Measurements from ENCODE around the gene TSBP1.
"Not testable (repeated sequence)": the region's sequence is repeated elsewhere in the genome, so short reads cannot be mapped to it uniquely, and the experiment has no call there.

The TSBP1 gene

GRCh38 chr6:32371229-32371628 lies 474 bp downstream of the TSBP1 start:
- DNase-seq (ENCODE audit: extremely low read depth, insufficient read length): no peak
- TF ChIP-seq CTCF (IDR thresholded peaks at IDR 0.05; ENCODE audit: insufficient read depth, low read length, poor library complexity, severe bottlenecking): no peak
- no peaks in the 10 kb centered on the region; the same call in 1 of the 2 replicates for H3K27me3 ChIP-seq (replicated peaks; ENCODE audit: control insufficient read depth, insufficient read depth, low read length)

GRCh38 chr6:32370505-32370904 lies 1.2 kb downstream of the TSBP1 start:
- DNase-seq (ENCODE audit: extremely low read depth, insufficient read length): no peak
- Histone ChIP-seq H3K27me3 (replicated peaks; ENCODE audit: control insufficient read depth, insufficient read depth, low read length) (no peaks in the 10 kb centered on the region; the same call in 1 of the 2 replicates), H3K4me3 (replicated peaks; ENCODE audit: low read depth, low read length) (no peak overlapping the region)

More at GRCh38 chr6:32371229-32371628, 474 bp downstream of the TSBP1 start:
- Histone ChIP-seq H3K4me3 (replicated peaks; ENCODE audit: low read depth, low read length) (no peak overlapping the region), H3K36me3 (ENCODE audit: control insufficient read depth, insufficient read depth, low read length) (no peaks in the 10 kb centered on the region)

GRCh38 chr6:32369660-32370059 lies 2.0 kb downstream of the TSBP1 start:
- no peak for TF ChIP-seq CTCF (IDR thresholded peaks at IDR 0.05; ENCODE audit: insufficient read depth, low read length, poor library complexity, severe bottlenecking)
- H3K4me3 ChIP-seq (replicated peaks; ENCODE audit: low read depth, low read length): no peak overlapping the region
- DNase-seq (ENCODE audit: extremely low read depth, insufficient read length): no peak
- H3K27me3 ChIP-seq (replicated peaks; ENCODE audit: control insufficient read depth, insufficient read depth, low read length): no peaks in the 10 kb centered on the region; the same call in 1 of the 2 replicates
- H3K36me3 ChIP-seq (ENCODE audit: control insufficient read depth, insufficient read depth, low read length): no peaks in the 10 kb centered on the region

More at GRCh38 chr6:32370505-32370904, 1.2 kb downstream of the TSBP1 start:
- TF ChIP-seq CTCF (IDR thresholded peaks at IDR 0.05; ENCODE audit: insufficient read depth, low read length, poor library complexity, severe bottlenecking): no peak
- H3K36me3 ChIP-seq (ENCODE audit: control insufficient read depth, insufficient read depth, low read length): no peaks in the 10 kb centered on the region

- no peaks in the 10 kb centered on the region for H3K27me3 ChIP-seq (replicated peaks; ENCODE audit: control insufficient read depth, insufficient read depth, low read length)
- H3K36me3 ChIP-seq (ENCODE audit: control insufficient read depth, insufficient read depth, low read length): no peaks in the 10 kb centered on the region
- DNase-seq (ENCODE audit: extremely low read depth, insufficient read length): no peak
- H3K4me3 ChIP-seq (replicated peaks; ENCODE audit: low read depth, low read length): no peak overlapping the region
- no peak for TF ChIP-seq CTCF (IDR thresholded peaks at IDR 0.05; ENCODE audit: insufficient read depth, low read length, poor library complexity, severe bottlenecking)
These were observed 4.1 kb downstream of the TSBP1 start for GRCh38 chr6:32367644-32368043.

GRCh38 chr6:32359225-32359624 lies 12.5 kb downstream of the TSBP1 start:
- H3K27me3 ChIP-seq (replicated peaks; ENCODE audit: control insufficient read depth, insufficient read depth, low read length); DNase-seq (ENCODE audit: extremely low read depth, insufficient read length); H3K36me3 ChIP-seq (ENCODE audit: control insufficient read depth, insufficient read depth, low read length); H3K4me3 ChIP-seq (replicated peaks; ENCODE audit: low read depth, low read length): not testable (repeated sequence)

- not testable (repeated sequence) for H3K4me3 ChIP-seq (replicated peaks; ENCODE audit: low read depth, low read length); H3K36me3 ChIP-seq (ENCODE audit: control insufficient read depth, insufficient read depth, low read length); H3K27me3 ChIP-seq (replicated peaks; ENCODE audit: control insufficient read depth, insufficient read depth, low read length); DNase-seq (ENCODE audit: extremely low read depth, insufficient read length)
These were observed 13.2 kb downstream of the TSBP1 start for GRCh38 chr6:32358548-32358947.

- Histone ChIP-seq H3K36me3 (ENCODE audit: control insufficient read depth, insufficient read depth, low read length) (no peaks in the 10 kb centered on the region), H3K27me3 (replicated peaks; ENCODE audit: control insufficient read depth, insufficient read depth, low read length) (no peaks in the 10 kb centered on the region; the same call in none of the 2 replicates), H3K4me3 (replicated peaks; ENCODE audit: low read depth, low read length) (no peak overlapping the region)
- no peak for TF ChIP-seq CTCF (IDR thresholded peaks at IDR 0.05; ENCODE audit: insufficient read depth, low read length, poor library complexity, severe bottlenecking)
- DNase-seq (ENCODE audit: extremely low read depth, insufficient read length): no peak
These were observed 16.7 kb downstream of the TSBP1 start for GRCh38 chr6:32355018-32355417.

Measured in GM06990 (cell line).